T-helper 1 cell (primary cell): ENCODE results near the gene SRCAP.

Experiments
- DNase-seq, 5 donors: peaks; one replicate each; pipeline ENCODE4 v3.0.0-alpha.2; 2012 to 2020

The SRCAP gene

GRCh38 chr16:30737794-30738648 is 39.0 kb downstream of the SRCAP start:
- DNase-seq, result no peak

GRCh38 chr16:30738984-30739951 is 40.3 kb downstream of the SRCAP start:
- no peak for DNase-seq

- DNase-seq, result no peak
Observed at GRCh38 chr16:30740364-30741251, 41.6 kb downstream of the SRCAP start.

- DNase-seq, result no peak
Observed at GRCh38 chr16:30741461-30741914, 42.5 kb downstream of the SRCAP start.

GRCh38 chr16:30743716-30744115 is 44.7 kb downstream of the SRCAP start:
- DNase-seq, result no peak

- no peak for DNase-seq
Observed at GRCh38 chr16:30744183-30744582, 45.2 kb downstream of the SRCAP start.

GRCh38 chr16:30745082-30745481 is 46.1 kb downstream of the SRCAP start:
- no peak for DNase-seq

GRCh38 chr16:30746638-30747175 is 47.7 kb downstream of the SRCAP start:
- DNase-seq, result no peak

GRCh38 chr16:30747331-30747730 is 48.4 kb downstream of the SRCAP start:
- DNase-seq, result no peak

- DNase-seq, result peak; percentile 93 to 99 (median 94)
Observed at GRCh38 chr16:30747799-30748633, 49.0 kb downstream of the SRCAP start, which contains the start of gene PHKG2. PHKG2 (plus strand) TSS chr16:30748425; CDS start chr16:30748821, 396 bp downstream.

- DNase-seq, result peak in 2 of 5 donors; percentile 16 to 23
Observed at GRCh38 chr16:30748634-30749445, 49.9 kb downstream of the SRCAP start.

- no peak for DNase-seq
Observed at GRCh38 chr16:30750201-30750600, 51.2 kb downstream of the SRCAP start.

- no peak for DNase-seq
Observed at GRCh38 chr16:30750876-30751465, 52.0 kb downstream of the SRCAP start.

- no peak for DNase-seq
Observed at GRCh38 chr16:30753596-30753995, 54.6 kb downstream of the SRCAP start.

- DNase-seq, result no peak
Observed at GRCh38 chr16:30755955-30756780, 57.2 kb downstream of the SRCAP start.

GRCh38 chr16:30756781-30757100 is 57.8 kb downstream of the SRCAP start:
- no peak for DNase-seq

GRCh38 chr16:30757316-30757715 is 58.3 kb downstream of the SRCAP start:
- no peak for DNase-seq

GRCh38 chr16:30758988-30759491 is 60.1 kb downstream of the SRCAP start:
- no peak for DNase-seq
